GM19438 (cell line): ENCODE measurements around the gene CACTIN.
"Not testable (repeated sequence)": the region's sequence is repeated elsewhere in the genome, so short reads cannot be mapped to it uniquely, and the experiment has no call there.

Source experiments
- ATAC-seq: cut with Tn5 transposase; IDR thresholded peaks from one replicate; pipeline ENCODE4 v1.9.1; 2021; ENCODE audit warnings: low read depth; ENCODE audit not compliant: unreplicated experiment

Gene CACTIN

DNA sequence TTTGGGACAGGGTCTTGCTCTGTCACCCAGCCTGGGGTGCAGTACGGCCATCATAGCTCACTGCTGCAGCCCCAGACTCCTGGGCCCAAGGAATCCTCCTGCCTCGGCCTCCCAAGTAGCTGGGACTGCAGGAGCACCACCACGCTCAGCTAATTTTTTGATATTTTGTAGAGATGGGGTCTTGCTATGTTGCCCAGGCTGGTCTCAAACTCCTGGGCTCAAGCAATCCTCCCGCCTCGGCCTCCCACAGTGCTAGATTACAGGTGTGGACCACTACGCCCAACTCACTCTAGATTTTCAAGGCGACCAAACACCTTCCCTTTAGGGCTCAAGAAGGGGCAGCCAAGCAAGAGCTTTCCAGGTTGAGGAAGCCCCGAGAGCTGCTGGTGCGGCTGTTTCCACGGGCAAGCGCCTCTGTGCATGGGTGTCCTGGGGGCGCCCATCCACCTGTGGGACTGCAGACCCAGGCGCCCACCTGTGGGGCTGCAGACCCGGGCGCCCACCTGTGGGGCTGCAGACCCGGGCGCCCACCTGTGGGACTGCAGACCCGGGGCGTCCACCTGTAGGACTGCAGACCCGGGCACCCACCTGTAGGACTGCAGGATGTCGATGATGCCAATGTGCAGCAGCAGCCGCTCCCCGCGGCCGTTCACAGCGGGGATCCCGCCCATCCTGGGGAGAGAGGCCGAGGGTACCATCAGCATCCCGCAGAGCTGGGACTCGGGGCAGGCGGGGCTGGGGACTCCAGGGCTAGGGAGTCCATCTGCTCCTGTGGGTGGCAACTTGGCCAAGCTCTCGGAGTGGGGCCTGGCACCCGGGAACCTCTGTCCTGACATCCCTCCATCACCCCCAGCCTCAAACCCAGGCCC is 21.7 kb upstream of the CACTIN start:
- no peak for ATAC-seq

DNA sequence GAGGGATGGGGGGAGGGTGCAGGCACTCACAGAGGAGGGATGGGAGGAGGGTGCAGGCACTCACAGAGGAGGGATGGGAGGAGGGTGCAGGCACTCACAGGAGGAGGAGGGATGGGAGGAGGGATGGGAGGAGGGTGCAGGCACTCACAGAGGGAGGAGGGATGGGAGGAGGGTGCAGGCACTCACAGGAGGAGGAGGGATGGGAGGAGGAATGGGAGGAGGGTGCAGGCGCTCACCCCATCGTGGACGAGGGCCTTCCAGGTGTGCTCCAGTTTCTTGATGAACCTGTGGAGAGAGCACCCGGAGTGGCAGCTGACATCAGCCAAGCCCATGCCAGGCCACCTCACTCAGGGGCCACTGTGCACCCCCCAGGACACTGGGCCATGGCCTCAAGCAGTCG is 20.5 kb upstream of the CACTIN start:
- ATAC-seq = not testable (repeated sequence)

DNA sequence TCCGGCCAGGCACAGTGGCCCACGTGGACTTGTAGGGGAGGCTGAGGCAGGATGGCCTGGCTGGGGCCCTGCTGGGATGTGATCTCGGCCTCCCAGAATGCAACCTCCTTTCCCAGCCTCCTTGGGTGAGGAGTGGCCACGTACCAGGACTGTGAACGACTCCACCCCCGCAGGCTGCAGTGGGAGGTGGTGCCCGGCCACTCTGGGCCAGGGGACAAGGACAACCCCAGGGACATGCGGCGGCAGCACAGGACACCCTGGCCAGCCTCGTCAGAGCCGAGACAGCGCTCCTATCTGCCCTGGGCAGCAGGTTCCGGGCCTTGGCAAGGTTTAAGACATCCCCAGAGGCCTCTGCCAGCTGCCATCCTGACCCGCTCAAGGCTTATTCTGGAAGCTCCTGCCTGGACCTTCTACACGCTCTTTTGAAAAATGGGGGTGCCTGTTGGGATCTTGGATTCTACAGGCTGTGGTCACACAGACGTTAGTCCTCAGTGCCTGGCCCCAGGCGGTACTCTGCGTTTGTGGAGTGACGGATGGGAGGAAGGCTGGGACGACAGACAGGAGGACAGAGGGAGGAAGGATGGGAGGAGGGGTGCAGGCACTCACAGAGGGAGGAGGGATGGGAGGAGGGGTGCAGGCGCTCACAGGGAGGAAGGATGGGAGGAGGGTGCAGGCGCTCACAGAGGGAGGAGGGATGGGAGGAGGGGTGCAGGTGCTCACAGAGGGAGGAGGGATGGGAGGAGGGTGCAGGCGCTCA is 19.9 kb upstream of the CACTIN start:
- no peak for ATAC-seq

DNA sequence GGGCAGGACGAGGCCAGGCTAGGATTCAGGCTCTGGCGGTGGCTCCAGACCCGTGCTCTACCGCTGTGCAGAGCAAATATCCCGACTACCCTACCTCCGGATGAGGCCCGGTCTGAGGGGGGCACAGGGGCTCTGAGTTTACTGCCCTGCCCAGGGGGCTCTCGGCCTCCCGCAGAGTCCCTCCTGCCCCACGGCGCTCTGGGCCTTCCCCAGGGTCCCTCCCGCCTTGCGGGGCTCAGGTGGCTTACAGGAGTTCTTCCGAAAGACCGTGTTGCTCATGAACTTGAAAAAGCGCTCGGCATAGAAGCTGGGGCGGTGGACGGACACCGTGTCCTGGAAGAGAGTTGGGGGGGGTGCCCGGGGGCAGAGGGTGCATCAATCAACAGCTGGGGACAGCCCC is 19.1 kb upstream of the CACTIN start:
- ATAC-seq = no peak

DNA sequence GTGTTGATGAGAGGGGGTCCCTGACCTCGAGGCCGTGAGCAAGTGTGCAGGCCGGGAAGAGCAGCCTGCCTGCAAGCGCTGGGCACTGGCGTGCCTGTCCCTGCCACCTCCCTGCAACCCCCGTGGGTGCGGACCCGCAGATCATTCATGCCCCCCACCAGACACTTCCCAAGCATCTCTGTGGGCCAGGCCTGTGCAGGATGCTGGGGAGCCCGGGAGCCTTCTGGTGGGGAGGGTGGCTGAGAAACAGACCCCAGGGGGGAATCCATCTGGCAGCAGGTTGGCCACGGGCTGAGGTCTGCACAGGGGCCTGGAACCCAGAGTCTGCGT is 18.4 kb upstream of the CACTIN start:
- no peak for ATAC-seq

DNA sequence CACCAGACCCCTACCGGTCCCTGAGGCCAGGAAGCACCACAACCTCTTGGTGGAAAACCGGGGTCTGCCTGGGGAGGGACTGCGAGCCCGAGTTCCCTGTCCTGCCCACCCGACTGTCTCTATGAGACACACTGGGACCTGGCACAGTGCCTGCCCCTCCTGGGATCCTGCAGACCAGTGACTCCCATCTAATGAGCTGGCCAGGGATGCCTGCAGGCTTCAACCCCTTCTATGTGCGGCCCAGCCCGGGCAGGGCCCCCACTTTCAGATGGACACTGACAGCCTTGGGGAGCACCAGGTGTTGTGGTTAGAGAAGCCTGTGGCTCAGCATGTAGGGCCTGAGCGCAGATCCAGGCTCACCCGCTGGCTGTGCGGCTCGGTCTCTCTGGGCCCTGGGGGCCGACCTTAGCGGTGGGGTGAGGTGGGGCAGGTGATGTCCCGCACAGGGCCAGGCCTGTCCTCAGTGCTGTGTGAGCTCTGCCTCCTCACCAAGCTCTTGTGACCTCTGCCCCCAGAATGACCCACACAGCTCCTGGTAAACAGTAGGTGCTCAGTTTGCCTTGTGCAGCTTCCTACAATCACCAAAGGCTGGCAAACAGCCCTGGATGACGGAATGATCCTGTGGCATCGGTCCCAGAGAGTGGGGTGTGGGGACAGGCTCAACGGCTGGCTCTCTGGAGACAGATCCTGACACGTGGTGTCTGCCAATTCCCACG is 17.9 kb upstream of the CACTIN start:
- no peak for ATAC-seq

DNA sequence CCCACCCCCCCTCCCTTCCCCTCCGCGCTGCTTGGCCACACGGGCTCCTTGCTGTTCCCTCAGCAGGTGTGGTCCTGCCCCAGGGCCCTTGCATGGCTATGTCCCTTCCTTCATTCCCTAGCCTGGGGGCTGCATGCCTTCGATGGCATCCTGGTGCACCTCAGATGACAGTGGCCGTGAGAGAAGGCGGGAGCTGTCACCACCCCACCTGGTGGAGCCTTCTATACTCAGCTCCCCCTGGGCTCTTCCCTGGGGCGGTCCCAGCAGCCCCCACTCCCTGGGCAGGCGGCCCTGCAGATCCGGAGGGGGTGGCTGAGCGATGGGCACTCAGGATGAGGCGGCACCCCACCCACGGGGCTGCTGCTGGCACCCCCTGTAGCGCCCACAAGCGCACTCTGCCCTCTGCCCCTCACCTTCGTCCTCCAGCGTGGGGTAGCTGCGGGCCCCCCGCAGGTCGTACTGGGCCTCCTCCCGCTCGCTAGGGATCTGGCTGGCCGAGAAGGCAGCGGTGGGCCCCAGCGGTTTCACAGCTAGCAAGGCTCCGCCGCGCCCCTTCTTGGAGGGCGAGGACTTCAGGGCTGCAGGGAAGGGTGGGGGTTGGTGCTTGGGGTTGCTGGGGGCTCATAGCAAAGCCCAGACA is 17.2 kb upstream of the CACTIN start:
- ATAC-seq = no peak

DNA sequence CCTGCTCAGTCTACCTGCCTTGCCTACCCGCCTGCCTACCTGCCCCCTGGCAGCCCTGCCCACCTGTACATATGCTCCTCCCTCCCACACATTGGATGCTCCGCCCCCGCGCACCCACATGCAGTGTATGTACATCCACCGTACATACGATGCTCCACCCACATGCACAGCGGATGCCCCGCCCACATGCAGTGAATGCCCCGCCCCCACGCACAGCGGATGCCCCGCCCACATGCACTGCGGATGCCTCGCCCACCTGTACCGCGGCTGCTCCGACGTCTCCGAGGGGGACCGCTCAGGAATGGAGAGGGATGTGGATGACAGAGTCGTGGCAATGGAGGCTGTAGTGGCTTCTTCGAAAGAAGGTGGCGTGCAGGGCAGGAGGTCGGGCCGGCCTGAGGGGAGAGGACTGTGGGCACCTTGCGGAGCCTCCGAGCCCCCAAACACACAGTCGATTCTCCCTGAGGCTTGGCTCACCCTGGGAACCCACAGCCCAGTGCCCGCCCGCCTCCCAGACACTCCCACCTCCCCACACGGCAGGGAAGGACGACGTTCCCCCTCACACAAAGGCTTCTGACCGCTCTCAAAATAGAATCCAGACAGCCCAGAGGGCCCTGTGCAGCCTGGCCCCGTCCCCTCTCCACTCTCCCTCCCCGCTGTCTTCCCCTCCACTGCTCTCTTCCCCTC is 16.5 kb upstream of the CACTIN start:
- ATAC-seq = no peak

DNA sequence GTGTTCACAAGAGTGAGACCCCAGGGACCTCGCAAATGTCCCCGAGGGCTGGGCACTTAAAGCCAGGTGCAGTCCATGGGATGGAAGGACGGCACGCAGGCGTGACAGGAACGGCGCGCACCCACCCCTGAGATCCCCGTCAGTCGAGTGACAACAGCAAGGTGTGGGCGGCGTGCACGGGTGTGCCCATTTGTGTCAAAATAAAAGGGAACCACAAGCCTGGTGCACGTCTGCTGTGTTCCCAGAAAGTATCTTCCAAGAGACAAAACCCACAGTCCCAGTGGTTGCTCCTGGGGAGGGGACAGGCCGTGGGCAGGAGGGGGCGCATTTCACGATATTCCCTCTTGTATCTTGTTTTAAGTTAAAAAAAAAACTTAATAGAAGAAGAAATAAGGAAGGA is 15.7 kb upstream of the CACTIN start:
- ATAC-seq = no peak

DNA sequence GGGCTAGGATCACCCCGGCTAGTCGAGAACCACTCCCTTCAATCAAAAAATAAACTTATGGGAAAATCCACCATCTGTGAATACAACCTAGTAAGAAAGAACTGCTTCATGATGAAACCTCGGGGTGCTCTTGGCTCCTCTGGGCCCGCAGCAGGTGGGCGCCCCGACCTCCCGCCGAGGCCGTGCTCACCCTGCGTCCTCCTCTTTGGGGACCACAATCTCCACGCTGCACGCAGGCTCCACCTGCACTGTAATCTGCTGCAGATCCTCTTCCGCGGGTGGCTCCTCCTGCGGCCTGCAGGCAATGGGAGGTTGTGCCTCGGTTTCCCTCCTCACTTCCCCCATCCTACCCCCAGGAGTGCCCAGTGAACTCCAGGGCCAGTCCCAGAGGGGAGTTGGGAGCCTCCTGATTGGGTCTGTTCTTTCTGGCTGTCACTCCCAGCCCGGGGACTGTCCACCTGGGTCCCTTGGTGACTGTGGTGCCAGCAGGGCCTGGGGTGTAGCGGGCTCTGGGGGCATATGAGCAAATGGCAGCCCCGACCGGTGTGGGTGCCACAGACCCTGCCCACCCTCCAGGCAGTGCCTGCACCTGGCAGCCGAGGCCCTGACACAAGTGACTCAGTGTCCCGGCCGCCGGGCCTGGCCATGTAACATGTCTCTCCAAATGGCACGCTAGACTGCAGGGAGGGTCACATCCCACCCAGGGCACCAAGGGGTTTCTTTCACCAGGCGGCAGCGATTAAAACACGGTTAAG is 15.1 kb upstream of the CACTIN start:
- ATAC-seq = no peak

DNA sequence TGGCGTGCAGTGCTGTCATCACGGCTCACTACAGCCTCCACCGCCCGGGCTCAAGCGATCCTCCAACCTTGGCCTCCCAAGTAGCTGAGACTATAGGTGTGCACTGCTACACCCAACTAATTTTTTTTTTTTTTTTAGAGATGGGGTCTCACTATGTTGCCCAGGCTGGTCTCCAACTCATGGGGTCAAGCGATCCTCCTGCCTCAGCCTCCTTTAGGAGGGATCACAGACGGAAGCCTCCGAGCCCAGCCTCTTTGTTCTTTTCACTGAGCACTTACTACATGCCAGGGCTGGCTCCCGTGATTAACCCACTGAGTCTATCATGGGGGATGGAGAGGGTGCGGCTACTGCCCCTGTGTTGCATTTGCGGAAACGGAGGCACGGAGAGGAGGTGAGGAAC is 12.9 kb upstream of the CACTIN start:
- no peak for ATAC-seq

DNA sequence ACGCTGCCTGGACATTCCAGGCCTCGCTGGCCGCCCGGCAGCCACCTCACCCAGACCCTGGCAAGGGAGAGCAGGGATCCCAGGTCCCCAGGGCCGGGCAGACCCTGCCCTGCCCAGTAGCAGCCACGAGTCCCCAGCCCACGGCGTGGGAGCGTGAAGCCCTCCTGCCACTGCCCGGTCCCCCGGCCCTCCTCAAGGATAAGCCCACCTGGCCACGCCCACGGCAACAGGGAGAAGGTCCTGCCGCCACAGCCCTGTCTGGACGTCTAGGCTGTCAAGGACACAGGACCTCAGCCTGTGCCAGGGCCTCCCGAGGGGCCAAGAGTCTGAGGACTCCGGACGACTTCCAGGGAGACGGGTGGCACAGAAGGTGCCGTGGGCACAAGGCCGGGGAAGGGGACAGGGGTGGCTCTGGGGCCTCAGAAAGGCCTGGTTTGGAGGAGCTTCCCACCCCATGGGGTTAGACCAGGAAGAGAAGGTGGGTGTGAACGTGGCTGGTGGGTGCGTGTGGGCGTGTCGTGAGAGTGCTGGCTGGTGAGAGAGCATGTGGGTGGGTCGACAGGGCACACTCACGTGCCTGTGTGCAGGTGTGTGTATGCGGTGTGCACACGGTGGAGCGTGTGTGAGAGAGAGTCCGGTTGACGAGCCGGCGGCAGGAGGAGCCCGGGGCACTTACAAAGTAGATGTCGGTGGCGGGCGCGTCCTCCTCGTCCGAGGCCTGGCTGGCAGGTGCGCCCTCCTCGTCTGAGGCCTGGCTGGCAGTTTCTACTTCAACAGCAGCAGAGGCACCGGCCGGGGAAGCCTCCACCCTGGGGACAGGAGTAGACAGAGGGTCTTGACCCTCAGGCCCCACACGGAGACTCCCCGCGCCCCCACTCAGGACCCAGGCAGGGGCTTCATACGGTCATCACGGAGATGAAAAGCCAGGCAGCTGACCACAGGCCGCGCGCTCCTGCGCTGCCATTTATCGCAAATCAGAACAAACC is 11.9 kb upstream of the CACTIN start:
- no peak for ATAC-seq

DNA sequence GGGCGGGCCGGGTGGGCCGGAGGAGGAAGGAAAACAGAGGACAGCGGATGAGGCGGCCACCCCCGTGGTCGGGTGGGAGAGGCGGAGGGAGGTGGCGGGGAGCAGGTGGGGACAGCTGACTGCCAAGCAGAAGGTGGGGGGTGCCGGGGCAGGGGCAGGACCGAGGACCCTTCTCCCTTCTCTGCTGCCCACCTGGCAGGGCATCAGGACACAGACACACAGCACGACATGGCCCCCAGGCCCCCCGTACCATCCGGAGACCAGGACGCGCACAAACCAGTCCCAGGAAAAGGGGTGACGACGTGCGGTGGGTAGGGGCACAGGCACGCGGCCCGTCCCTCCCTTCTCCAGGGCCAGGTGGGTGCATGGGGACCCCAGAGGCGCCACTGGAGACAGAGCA is 11.0 kb upstream of the CACTIN start:
- no peak for ATAC-seq

DNA sequence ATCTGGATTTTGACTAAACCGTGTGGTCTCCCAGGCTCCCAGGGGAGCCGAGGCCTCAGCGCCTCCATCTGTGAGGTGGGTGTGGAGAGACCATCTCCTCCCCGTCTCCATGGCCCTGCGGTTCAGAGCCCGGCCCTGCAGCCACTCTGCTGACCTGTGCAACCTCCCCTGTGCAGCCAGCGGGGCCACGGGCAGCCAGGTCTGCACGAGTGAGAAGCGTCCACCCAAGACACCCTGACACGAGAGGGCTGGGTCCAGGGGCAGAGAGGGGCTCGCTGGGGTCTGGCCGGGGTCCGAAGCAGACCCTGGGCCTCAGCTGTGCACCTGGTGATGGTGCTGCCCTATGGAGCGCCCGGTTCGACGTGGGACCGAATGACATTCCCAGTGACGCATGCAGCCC is 10.4 kb upstream of the CACTIN start:
- ATAC-seq = no peak

DNA sequence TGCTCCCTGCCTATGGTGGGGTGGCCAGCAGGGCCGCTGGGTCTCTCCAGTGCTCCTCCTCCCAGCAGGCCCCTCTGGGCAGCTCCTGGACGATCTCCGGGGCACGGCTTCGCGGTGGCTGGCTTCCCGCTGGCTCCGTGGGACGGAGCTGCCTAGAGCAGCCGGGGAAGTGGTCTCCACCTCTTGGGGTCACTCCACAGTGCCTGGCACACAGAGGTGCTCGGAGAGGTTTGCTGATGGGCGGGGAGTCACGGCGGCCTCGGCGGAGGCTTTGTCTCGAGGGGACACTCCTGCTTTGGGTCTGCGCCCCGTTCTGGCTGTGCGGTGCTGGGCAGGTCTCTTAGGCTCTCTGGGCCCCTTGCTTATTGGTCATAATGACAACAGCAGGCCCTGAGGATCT is 9.9 kb upstream of the CACTIN start:
- no peak for ATAC-seq

DNA sequence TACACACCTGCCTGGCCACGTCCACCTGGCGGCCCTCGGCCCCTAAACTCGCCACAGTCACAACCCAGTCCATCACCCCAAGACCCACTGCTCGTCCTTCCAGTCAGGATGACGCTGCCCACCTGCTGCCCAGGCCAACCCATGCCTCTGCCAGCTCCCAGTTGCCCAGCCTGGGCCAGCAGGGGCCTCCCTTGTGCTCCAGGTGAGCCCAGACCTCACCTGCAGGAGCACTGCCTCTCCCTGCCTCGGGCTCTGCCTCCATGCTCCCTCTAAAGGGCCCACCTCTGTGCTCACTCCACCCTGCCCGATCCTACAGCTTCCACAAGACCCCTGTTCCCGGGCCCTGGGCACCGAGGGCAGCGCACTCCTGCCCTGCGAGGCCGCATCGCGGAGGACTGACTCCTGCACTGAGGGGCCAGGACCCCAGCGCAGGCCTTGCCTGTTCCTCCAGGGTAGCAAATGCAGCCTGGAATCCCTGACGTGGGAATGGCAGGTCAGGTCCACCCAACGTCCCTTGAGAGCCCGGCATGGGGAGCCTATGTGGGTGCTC is 8.0 kb upstream of the CACTIN start:
- no peak for ATAC-seq

DNA sequence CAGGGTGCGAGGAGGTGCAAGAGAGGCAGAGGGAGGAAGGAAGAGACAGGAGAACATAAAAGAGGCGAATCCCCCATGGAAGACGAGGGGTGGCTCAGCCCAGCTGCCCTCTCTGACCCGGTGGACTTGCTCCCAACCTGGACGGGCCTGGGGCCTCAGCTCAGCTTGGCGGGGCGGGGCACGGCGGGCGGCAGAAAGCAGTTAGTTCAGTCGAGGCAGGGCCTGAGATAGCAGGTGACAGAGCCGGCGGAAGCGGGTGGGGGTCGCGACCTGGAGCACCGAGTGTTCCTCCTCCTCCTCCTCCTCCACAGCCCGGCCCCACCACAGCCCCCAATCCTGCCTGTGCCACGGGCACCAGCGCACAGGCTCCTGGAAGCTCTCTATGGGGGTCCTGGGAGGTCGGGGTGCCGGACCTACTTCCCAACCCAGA is 7.0 kb upstream of the CACTIN start:
- ATAC-seq = no peak
